A549 treated with Hydrocortisone at 1 μM for 4 hours (cell line): ENCODE data around the gene ATF1. TPM values are rescaled to one million over a fixed set of nuclear protein-coding genes. Genes with fewer than 3 reads are reported as not detected.

Experiments
- total RNA-seq: library from RNA; stranded (reverse); fragments of 200-300 nt; extraction: Qiagen RNA extraction; gene quantifications from 5 replicates; pipeline ENCODE4 v1.2.3, GENCODE V29; 2022

Gene ATF1
- total RNA-seq: 39.9 to 45.6 TPM (median 44.1 TPM) in 5 replicates

GRCh38 chr12:50763639-50764285, at the start of gene ATF1:
ATF1 (plus strand) TSS chr12:50764101; CDS start chr12:50780146, 16,045 bp downstream.

GRCh38 chr12:50842637-50843493, 79.0 kb downstream of the ATF1 start, which contains the start of gene TMPRSS12:
TMPRSS12 (plus strand) TSS chr12:50842926; CDS start chr12:50842965, 39 bp downstream.

Other genes starting within 250 kb of the ATF1 start
- gene TMPRSS12, start 78.8 kb downstream of the ATF1 start, total RNA-seq: not detected in 5 replicates
- gene HIGD1C, start 188.4 kb downstream of the ATF1 start, total RNA-seq: not detected in 5 replicates